K562 (cell line): ENCODE measurements around the gene ERICH6B. TPM values are rescaled to one million over a fixed set of nuclear protein-coding genes. Genes with fewer than 3 reads are reported as not detected.

Experiments used
- C11orf30 ChIP-seq: fragments of 450-650 bp; IDR thresholded peaks from 2 replicates; pipeline ENCODE4 v1.6.1; 2016; ENCODE audit warnings: low read depth, mild to moderate bottlenecking
- CEBPG ChIP-seq, 3 experiments: fragments of 200-800 bp in 1 of 3; sonication (Bioruptor generic) in 1 of 3; sonication (generic) in 1 of 3; formaldehyde crosslinking in 1 of 3; IDR thresholded peaks in 2 of 3; conservative IDR thresholded peaks in 1 of 3; 2 replicates each; pipeline versions ENCODE4 v1.6.1 to v1.8.0; 2016 to 2022; ENCODE audit warnings: missing compliant biosample characterization in 2 of 3, missing genetic modification characterization in 2 of 3, mild to moderate bottlenecking in 1 of 3, missing genetic modification reagents in 1 of 3
- NONO ChIP-seq, 2 experiments: fragments of 200-400 bp in 1 of 2; fragments of 450-650 bp in 1 of 2; formaldehyde crosslinking in 1 of 2; IDR thresholded peaks; 2 replicates each; pipeline ENCODE4 v1.6.1; 2017; ENCODE audit warnings: low read depth in 2 of 2, mild to moderate bottlenecking in 2 of 2, moderate library complexity in 2 of 2, low read length in 1 of 2
- RBM15 ChIP-seq: fragments of 200-400 bp; formaldehyde crosslinking; IDR thresholded peaks from 2 replicates; pipeline ENCODE4 v1.6.1; 2018; ENCODE audit warnings: mild to moderate bottlenecking, low read length, moderate library complexity; ENCODE audit not compliant: insufficient read depth
- TAF7 ChIP-seq: fragments of 450-650 bp; IDR thresholded peaks from 2 replicates; pipeline ENCODE4 v1.6.1; 2016; ENCODE audit warnings: missing genetic modification characterization, missing compliant biosample characterization
- TBL1XR1 ChIP-seq, 2 experiments: IDR thresholded peaks; 2 replicates each; pipeline ENCODE4 v1.6.1; 2012; ENCODE audit warnings: improper control_type of control experiment in 2 of 2, low read length in 2 of 2, mild to moderate bottlenecking in 1 of 2
- ZNF124 ChIP-seq: sonication (generic); formaldehyde crosslinking; IDR thresholded peaks from 2 replicates; pipeline ENCODE4 v1.8.1; 2022; ENCODE audit warnings: missing genetic modification reagents
- polyA plus RNA-seq, 8 experiments: library from polyadenylated mRNA; depleted of rRNA in 4 of 8; stranded (reverse) in 5 of 8; unstranded in 3 of 8; fragments of >200 nt; fragmentation: Nextera tagmentation in 2 of 8; fragmentation: Illumina TruSeq in 1 of 8; extraction: Ambion mirVana in 2 of 8; extraction: Trizol in 1 of 8; gene quantifications; 2 replicates each; pipeline versions ENCODE4 v1.2.1 to v1.2.3, GENCODE V29; 2011 to 2014; ENCODE audit warnings: inconsistent platforms in 1 of 8, missing spikeins in 1 of 8
- total RNA-seq, 7 experiments: library from RNA; depleted of rRNA in 6 of 7; stranded (reverse); fragments of >200 nt in 6 of 7; fragmentation: Illumina TruSeq in 2 of 7; extraction: Trizol in 2 of 7; gene quantifications; 2 replicates each; pipeline versions ENCODE4 v1.2.1 to v1.2.3, GENCODE V29; 2011 to 2021; ENCODE audit warnings: low replicate concordance in 1 of 7
- TF ChIP-seq, protein P1 (sequence below), 2 experiments: fragments of 450-650 bp; IDR thresholded peaks; 2 replicates each; pipeline ENCODE4 v1.6.1; 2018; ENCODE audit warnings: mild to moderate bottlenecking in 2 of 2, low read depth in 1 of 2; ENCODE audit not compliant: partially characterized antibody in 2 of 2

ERICH6B gene
- total and polyA plus RNA-seq, 9 of the 15 experiments (the other 6 are each of a cell fraction or from before 2014, with no cell fraction given) = not detected

DNA sequence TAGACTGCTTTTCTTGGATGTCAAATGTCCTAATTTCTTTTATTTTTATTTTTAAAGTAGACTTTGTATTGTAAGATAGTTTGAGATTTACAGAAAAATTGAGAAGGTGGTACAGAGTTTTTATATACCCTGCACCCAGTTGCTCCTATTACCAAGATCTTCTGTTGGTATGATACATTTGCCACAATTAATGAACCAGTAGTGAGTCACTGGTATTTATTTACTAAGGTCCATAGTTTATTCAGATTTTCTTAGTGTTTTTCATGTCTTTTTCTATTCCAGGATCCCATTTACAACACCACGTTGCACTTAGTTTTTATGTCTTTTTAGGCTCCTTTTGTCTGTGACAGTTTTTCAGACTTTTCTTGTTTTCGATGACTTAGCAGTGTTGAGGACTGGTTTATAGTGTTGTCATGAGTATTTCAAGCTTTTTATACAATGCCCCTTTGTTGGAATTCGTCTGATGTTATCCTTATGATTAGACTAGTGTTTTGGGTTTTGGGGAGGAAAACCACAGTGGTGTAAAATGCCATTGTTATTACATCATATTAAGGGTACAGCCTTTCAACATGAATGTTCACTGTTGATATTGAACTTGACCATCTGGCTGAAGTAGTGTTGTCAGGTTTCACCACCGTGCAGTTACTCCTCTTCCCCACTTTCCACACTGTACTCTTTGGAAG is 114.9 kb downstream of the ERICH6B start (continued):
- TF ChIP-seq, protein P1, sequence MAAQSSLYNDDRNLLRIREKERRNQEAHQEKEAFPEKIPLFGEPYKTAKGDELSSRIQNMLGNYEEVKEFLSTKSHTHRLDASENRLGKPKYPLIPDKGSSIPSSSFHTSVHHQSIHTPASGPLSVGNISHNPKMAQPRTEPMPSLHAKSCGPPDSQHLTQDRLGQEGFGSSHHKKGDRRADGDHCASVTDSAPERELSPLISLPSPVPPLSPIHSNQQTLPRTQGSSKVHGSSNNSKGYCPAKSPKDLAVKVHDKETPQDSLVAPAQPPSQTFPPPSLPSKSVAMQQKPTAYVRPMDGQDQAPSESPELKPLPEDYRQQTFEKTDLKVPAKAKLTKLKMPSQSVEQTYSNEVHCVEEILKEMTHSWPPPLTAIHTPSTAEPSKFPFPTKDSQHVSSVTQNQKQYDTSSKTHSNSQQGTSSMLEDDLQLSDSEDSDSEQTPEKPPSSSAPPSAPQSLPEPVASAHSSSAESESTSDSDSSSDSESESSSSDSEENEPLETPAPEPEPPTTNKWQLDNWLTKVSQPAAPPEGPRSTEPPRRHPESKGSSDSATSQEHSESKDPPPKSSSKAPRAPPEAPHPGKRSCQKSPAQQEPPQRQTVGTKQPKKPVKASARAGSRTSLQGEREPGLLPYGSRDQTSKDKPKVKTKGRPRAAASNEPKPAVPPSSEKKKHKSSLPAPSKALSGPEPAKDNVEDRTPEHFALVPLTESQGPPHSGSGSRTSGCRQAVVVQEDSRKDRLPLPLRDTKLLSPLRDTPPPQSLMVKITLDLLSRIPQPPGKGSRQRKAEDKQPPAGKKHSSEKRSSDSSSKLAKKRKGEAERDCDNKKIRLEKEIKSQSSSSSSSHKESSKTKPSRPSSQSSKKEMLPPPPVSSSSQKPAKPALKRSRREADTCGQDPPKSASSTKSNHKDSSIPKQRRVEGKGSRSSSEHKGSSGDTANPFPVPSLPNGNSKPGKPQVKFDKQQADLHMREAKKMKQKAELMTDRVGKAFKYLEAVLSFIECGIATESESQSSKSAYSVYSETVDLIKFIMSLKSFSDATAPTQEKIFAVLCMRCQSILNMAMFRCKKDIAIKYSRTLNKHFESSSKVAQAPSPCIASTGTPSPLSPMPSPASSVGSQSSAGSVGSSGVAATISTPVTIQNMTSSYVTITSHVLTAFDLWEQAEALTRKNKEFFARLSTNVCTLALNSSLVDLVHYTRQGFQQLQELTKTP (IDR thresholded peaks at IDR 0.05; ENCODE audit: low read depth in 1 of 2, partially characterized antibody in 2 of 2) = no peak
- no peak for TF ChIP-seq CEBPG (CRISPR knock-in tag; IDR thresholded peaks at IDR 0.05)
- peak in 1 of 2 experiments; percentile 76; a peak in 2 of 4 replicates for TF ChIP-seq CEBPG (tag; conservative IDR thresholded peaks at IDR 0.05 in 1 of 2, IDR thresholded peaks at IDR 0.05 in 1 of 2)
- no peak for TF ChIP-seq TAF7 (tag)
- no peak for TF ChIP-seq NONO (IDR thresholded peaks at IDR 0.05; ENCODE audit: low read depth in 2 of 2, low read length in 1 of 2)
- TF ChIP-seq ZNF124 (CRISPR knock-in tag) = no peak
- no peak for TF ChIP-seq TBL1XR1 (IDR thresholded peaks at IDR 0.05; ENCODE audit: low read length in 2 of 2)
- TF ChIP-seq RBM15 = no peak
- peak; percentile 40 for TF ChIP-seq C11orf30
